OCI-LY1 (cell line): Measurements from ENCODE around the gene SMYD3.

ENCODE experiments used
- CTCF ChIP-seq: fragments of 200-600 bp; sonication (generic), shearing (Covaris generic); IDR thresholded peaks from 2 replicates; pipeline ENCODE4 v1.5.1; 2017; ENCODE audit warnings: mild to moderate bottlenecking, antibody characterized with exemption, low read length, moderate library complexity, mixed read lengths
- EZH2 ChIP-seq: fragments of 200-600 bp; sonication (generic), shearing (Covaris generic); IDR thresholded peaks from 2 replicates; pipeline ENCODE4 v1.8.0; 2017; ENCODE audit warnings: borderline replicate concordance, mixed run types, mild to moderate bottlenecking, antibody characterized with exemption, low read length, moderate library complexity, mixed read lengths

- no peak for TF ChIP-seq CTCF
- TF ChIP-seq EZH2: no peak
Observed at GRCh38 chr1:246152986-246153431, 354.1 kb downstream of the SMYD3 start.
